Non-pigmented ciliary epithelial cell (primary cell): ENCODE data around the gene TAS1R2.
A peak's percentile ranks its signal among the peaks of the same experiment; 100 is the strongest.
"Not testable (repeated sequence)": the region's sequence is repeated elsewhere in the genome, so short reads cannot be mapped to it uniquely, and the experiment has no call there.

Experiments
- DNase-seq: peaks from one replicate; pipeline ENCODE4 v3.0.0-alpha.2; 2010; ENCODE audit warnings: low read depth

TAS1R2 gene

DNA sequence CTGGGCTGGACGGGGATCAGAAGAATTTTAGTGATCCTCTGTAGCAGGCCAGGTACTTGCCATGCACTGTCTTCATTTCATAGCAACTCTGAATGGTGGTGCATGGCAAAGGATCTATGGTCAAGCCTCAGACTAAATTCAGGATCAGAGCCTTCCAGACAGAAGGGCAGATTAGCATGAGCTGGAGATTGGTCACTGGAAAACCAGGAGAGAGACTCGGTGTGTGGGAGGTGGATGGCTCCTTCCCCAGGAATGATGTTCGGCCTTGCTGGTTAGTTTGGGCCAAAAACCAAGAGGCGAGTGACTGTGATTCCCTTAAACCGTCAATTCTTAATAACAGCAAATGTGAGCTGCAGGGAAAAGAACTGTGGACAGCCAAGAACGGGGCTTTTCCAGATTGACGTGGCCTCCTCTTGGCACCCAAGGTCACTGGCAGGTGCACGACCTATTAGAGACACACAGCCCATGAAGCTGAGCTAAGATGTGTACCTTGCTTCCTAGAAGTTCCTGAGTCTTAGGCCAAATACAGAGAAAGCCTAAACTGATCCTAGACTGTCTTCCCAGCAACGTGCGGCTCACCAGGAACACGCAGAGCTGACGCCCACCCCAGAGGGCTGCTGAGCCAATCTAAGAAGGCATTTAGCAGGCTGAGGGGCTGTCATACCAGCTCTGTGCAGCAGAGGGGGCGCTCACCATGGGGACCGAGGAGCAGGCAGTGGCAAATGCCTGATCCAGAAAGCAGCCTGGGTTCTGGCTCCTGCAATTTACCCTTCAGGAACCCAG lies 24.4 kb upstream of the TAS1R2 start:
- DNase-seq = no peak

- DNase-seq = no peak
Measured at GRCh38 chr1:18883079-18883478, 23.6 kb upstream of the TAS1R2 start.

- no peak for DNase-seq
Measured at GRCh38 chr1:18882486-18882885, 23.0 kb upstream of the TAS1R2 start.

- DNase-seq = no peak
Measured at GRCh38 chr1:18881642-18882431, 22.4 kb upstream of the TAS1R2 start.

- DNase-seq = no peak
Measured at GRCh38 chr1:18881164-18881563, 21.7 kb upstream of the TAS1R2 start.

DNA sequence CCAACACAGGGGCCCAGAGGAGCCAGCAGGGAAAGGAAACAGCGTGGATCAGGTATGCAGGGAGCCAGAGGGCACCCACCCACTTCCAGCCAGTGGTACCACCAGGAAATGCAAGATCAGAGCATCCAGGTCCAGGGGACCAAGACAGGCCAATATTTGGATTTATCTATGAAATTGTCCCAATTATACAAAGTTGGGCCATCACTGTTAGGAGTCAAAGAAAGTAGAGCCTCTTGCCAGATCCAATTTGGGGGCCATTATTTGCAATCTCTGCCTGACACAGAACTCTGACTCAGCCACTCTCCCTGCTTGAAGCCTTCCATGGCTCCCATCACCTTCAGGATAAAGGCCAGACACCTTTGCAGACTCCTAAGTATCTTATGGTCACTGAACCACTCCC lies 21.1 kb upstream of the TAS1R2 start:
- DNase-seq = no peak

DNA sequence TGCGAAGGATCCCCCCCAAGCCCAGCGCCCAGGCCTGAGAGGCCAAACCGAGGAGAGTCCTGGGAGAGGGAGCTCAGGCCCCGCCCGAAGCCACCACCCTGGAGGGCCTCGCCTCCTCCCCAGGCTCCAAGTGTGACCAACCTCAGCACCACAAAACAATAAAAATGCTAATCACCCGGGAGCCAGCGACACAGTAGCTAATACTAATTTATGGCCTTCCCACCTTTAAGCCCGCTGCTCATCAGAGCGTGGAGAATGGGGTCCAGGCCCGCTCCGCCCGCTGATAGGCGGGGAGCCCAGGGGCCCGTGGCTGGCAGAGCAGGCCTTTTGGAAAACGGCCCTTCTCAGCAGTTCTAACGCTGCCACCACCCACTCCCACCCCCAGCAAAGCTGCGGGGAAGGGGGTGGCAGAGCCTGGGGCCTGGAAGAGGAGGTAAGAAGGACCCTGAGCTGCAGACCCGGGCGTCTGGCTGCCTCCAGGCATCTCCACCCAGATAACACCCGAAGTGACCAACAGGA lies 20.4 kb upstream of the TAS1R2 start:
- no peak for DNase-seq

GRCh38 chr1:18879215-18879790 lies 19.8 kb upstream of the TAS1R2 start:
- no peak for DNase-seq

DNA sequence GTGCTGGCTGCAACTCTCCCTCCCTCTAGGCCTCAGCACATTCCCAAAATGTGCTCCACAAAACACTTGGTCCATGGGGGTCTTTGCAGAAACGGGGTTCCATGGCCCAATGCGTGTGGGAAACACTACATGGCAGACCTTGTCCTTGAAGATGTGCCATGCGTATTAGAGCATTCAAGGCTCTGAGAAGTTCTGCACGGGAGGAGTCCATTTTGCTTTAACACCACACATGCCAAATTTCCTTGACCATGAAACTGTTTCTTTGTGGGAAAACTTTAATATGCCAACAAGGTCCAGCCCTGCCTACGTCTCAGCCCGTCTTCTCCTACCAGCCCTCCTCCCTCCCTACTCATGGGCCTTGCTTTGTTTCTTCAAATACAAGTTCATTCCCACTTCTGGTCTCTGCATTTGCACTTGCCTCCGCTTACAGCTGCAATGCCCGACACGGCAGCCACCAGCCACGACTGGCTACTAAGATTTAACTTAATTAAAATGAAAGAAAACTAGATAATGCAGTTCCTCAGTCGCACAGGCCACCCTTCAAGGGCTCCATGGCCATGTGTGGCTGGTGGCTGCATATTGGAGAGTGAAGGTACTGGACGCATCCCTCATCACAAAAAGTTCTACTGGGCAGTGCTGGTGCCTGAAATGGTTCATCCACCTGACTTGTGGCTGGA lies 19.2 kb upstream of the TAS1R2 start:
- no peak for DNase-seq

DNA sequence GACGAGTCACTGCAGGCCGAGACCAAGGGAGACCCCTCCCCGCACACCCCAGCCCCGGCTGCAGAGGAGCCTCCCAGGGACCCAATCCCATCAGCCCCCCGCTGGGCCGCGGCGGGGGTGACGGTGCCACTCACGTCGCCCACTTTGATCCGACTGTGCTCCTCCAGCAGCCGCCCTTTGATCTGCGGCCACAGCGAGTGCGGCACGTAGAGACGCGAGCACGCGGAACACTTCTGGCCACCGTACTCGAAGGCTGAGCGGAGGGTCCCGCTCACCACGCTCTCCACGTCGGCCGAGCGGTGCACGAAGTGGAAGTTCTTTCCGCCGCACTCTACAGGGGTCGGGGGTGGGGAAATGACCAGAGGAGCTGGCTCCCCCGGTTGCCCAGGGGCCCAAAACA lies 17.8 kb upstream of the TAS1R2 start:
- DNase-seq = no peak

DNA sequence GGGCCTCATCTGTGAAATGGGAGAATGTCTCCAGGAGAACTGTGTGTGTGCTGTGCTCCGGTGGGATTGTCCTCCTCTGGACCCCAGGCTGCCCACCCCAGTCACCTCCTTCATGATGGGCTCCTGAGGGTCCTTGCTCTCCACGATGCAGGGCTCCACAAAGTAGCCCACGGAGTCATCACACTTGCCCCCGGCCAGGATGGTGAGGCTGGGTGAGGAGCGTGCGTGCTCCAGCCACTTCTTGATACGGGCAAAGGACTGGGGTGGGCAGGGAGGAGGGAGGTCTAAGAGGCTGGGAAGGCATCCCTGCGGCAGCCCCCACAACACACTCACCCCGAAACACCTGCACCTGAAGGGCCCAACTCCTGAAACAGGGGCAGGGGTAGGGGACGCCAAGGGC lies 16.8 kb upstream of the TAS1R2 start:
- no peak for DNase-seq

- DNase-seq = no peak
Measured at GRCh38 chr1:18875796-18876128, 16.3 kb upstream of the TAS1R2 start.

- peak; percentile 61 for DNase-seq
Measured at GRCh38 chr1:18875107-18875795, 15.8 kb upstream of the TAS1R2 start.

DNA sequence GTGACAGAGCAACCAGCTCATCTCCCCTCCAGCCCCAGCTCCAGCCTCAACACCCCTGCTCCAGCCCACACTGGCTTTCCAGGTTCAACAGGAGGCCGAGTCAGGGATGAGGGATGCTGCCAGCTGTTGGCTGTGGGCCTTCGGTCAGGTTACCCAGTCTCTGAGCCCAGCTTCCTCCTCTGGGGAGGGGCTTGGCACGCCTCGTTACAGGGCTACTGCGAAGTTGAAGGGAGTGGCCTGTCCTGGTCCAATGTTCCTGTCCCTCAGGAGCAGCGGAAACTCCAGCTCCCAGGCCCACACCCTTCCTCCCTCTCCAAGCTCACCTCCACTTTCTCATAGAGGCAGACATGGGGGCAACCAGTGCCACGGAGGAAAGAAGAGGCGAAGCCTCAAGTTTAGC lies 15.1 kb upstream of the TAS1R2 start:
- DNase-seq = no peak

GRCh38 chr1:18874036-18874435 lies 14.6 kb upstream of the TAS1R2 start:
- no peak for DNase-seq

DNA sequence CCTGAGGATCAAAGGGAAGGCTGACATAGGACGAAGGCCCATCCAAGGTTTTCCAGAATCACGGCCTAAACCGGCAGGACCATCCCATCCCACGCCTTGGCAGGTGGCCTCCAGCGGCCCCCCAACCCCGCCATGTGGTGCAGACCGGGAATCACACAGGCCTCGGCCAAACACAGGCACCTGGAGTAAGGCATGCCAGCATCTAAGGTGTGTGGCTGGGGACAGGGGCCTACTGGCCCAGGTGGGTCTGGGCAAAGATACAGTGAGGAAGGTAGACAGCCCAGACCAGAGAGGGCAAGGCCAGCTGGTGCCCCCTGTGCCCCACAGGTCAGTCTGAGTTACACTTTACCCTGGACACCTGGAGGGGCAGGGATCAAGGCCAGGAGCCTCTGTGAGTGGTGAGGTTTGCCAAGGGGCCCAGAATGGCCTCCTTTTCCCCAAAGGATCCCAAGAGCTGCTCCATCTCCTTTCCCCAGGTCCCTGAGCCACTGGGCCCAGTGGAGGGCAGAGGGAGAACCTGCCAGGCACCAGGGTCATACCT lies 12.7 kb upstream of the TAS1R2 start:
- no peak for DNase-seq

GRCh38 chr1:18871401-18872070 lies 12.1 kb upstream of the TAS1R2 start:
- DNase-seq = no peak

- no peak for DNase-seq
Measured at GRCh38 chr1:18870957-18871356, 11.5 kb upstream of the TAS1R2 start.

GRCh38 chr1:18870595-18870865 lies 11.1 kb upstream of the TAS1R2 start:
- not testable (repeated sequence) for DNase-seq

DNA sequence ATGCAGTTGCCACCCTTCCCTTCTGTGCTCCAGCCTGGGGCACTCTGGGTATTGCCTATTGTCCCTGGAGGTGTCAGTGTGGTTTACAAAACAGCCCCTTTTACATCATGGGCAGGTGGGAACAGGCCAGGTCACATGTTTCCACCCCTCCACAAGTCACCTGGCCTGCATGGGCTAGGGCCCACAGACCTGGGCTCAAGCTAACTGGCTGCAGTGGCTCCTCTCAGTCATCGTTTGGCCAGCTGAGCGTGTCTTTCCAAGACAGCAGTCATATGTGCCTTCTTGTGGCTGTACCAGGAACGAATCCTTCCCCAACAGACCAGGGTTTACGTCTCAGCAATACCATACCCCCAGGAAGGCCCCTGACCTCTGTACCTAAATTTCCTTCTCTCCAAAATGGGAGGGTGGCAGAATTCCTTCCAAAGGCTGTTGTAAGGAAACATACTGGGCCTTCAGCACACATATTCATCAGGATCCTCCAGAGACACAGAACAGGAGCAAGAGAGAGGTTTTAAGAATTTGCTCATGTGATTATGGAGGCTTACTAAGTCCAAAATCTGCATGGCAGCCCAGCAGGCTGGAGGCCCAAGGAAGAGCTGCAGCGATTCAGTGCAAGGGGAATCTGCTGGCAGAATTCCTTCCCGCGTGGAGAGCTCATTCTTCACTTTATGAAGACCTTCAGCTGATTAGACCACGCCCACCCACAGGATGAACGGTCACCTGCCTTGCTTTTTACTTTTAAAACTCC lies 10.6 kb upstream of the TAS1R2 start:
- DNase-seq = no peak
